Smooth muscle cell (in vitro differentiated cells): Measurements from ENCODE around the gene KRTAP5-1. TPM values are rescaled to one million over a fixed set of nuclear protein-coding genes. Genes with fewer than 3 reads are reported as not detected.

ENCODE experiments used
- DNase-seq: peaks from one replicate; lab custom pipeline; 2025; ENCODE audit not compliant: unreplicated experiment; lab: John Stamatoyannopoulos, UW
- H2AFZ ChIP-seq: fragments of 200-600 bp; sonication (generic); 2 replicates; pipeline ENCODE4 v1.6.0; 2016; ENCODE audit warnings: antibody characterized with exemption, low read depth, mild to moderate bottlenecking
- H3F3A ChIP-seq: fragments of 200-600 bp; sonication (generic); 2 replicates; pipeline ENCODE4 v1.6.0; 2017; ENCODE audit warnings: antibody characterized with exemption, low read depth
- H3K27ac ChIP-seq: fragments of 200-600 bp; sonication (generic); 2 replicates; pipeline ENCODE4 v1.5.1; 2016; ENCODE audit warnings: low read depth, mild to moderate bottlenecking
- H3K27me3 ChIP-seq: fragments of 200-600 bp; sonication (generic); 2 replicates; pipeline ENCODE4 v1.6.1; 2016; ENCODE audit warnings: low read depth, mild to moderate bottlenecking
- H3K36me3 ChIP-seq: fragments of 200-600 bp; sonication (generic); 2 replicates; pipeline ENCODE4 v1.5.1; 2016; ENCODE audit warnings: low read depth
- H3K4me1 ChIP-seq: fragments of 200-600 bp; sonication (generic); 2 replicates; pipeline ENCODE4 v1.5.1; 2016; ENCODE audit warnings: low read depth
- H3K4me2 ChIP-seq: fragments of 200-600 bp; sonication (generic); 2 replicates; pipeline ENCODE4 v1.6.0; 2016; ENCODE audit warnings: mild to moderate bottlenecking
- H3K4me3 ChIP-seq: fragments of 200-600 bp; sonication (generic); 2 replicates; pipeline ENCODE4 v1.5.1; 2016; ENCODE audit warnings: mild to moderate bottlenecking
- H3K79me2 ChIP-seq: fragments of 200-600 bp; sonication (generic); 2 replicates; pipeline ENCODE4 v1.6.0; 2016; ENCODE audit warnings: low read depth, mild to moderate bottlenecking
- H3K9ac ChIP-seq: fragments of 200-600 bp; sonication (generic); 2 replicates; pipeline ENCODE4 v1.6.0; 2016; ENCODE audit warnings: low read depth
- H3K9me3 ChIP-seq: fragments of 200-600 bp; sonication (generic); replicated peaks from 2 replicates; pipeline ENCODE4 v1.5.1; 2016; ENCODE audit warnings: low read depth
- H4K20me1 ChIP-seq: fragments of 200-600 bp; sonication (generic); 2 replicates; pipeline ENCODE4 v1.6.0; 2016; ENCODE audit warnings: low read depth
- WGBS: methylation state at CpG from one replicate; pipeline ENCODE4 v1.1.7; 2016; ENCODE audit warnings: low lambda C conversion rate; 5-methylcytosine and 5-hydroxymethylcytosine counted together
- polyA plus RNA-seq: library from polyadenylated mRNA; unstranded; fragments of >200 nt; fragmentation: Nextera tagmentation; extraction: Ambion mirVana; gene quantifications from 2 replicates; pipeline ENCODE4 v1.2.1, GENCODE V29; 2016
- total RNA-seq: library from RNA; depleted of rRNA; stranded (reverse); fragments of >200 nt; gene quantifications from 2 replicates; pipeline ENCODE4 v1.2.3, GENCODE V29; 2014
- TF ChIP-seq, protein P1 (sequence below): fragments of 200-600 bp; sonication (generic); IDR thresholded peaks from 2 replicates; pipeline ENCODE4 v1.5.1; 2017; ENCODE audit warnings: borderline replicate concordance, mild to moderate bottlenecking, antibody characterized with exemption; ENCODE audit not compliant: insufficient read depth, poor library complexity, severe bottlenecking

The KRTAP5-1 gene
- total and polyA plus RNA-seq, 2 experiments from 2014 or later: not detected

DNA sequence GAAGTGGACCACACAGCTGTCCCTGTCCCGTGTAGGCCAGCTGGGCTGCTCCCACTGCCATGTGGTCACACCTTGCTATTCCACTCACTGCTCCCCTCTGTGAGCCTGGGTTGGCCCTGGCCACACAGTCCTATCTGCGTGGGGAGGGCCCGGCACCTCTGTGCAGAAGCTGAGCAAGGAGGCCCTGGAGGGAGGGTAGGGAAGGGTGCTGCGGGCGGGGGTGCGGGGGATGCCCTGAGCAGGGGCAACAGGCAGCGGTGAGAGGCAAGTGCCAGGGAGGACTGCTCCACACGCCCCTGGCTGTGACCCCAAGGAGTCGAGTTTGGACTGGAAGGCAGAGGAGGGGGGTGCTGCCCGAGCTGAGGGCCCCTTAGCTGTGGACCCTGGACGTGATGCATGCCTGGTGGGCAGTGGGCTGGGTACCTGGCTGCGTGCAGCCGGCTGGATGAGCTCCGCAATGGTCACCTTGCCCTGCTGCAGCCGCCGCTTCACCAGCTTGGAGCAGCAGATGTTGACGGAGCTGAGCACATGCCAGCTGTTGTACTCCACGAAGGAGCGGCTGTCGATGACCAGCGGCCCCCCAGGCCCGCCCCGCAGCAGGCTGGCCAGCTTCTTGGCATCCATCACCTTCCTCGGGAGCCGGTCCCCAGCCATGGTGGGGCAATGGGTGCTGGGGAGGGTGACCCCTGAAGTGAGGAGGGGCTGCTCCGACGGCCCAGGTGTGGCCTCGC, 19.7 kb downstream of the KRTAP5-1 start:
- no peak overlapping the region for H3K4me2 ChIP-seq
- no peak for DNase-seq
- WGBS: 92% methylated on average over 27 of the region's 28 CpGs

DNA sequence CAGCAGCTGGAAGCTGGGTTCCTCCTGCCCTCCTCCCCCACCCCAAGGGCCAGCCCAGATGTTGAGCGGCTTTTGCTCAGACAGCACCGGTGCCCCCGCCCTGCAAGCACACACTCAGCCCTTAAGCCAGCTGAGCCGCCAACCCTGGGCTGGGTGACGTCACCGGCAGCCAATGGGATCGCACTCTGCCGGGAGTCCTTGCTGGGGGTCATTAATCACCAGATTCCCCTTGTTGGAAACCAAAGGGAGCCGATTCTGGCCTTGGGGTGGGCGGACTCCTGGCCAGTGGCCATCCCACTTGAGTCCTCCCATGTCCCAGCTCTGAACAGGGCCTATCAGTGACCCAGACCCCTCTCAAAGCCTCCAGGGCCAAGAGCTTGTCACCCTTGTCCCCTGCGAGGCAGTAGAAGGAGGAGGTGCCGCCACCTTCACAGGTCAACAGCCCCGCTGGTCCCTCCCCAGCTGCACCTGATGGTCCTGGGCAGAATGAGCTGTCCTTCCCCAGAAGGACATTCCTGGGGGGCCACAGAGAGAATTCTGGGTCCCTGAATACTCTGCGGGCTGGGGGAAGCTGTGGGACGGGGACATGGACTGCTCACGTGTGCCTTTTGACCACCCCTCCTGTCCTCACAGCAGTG, 20.4 kb downstream of the KRTAP5-1 start:
- H3K4me2 ChIP-seq: peak overlapping the region; percentile 38
- no peaks in the 10 kb centered on the region for H3K27me3 ChIP-seq
- no peaks in the 10 kb centered on the region for H3F3A ChIP-seq
- peaks cover 100% of the 10 kb centered on the region for H4K20me1 ChIP-seq
- no peaks in the 10 kb centered on the region for H3K9me3 ChIP-seq
- no peaks in the 10 kb centered on the region for H3K36me3 ChIP-seq
- H3K79me2 ChIP-seq: no peaks in the 10 kb centered on the region
- H3K9ac ChIP-seq: no peak overlapping the region
- no peak overlapping the region for H2AFZ ChIP-seq
- DNase-seq: peak; percentile 41
- no peak overlapping the region for H3K4me3 ChIP-seq
- TF ChIP-seq, protein P1, sequence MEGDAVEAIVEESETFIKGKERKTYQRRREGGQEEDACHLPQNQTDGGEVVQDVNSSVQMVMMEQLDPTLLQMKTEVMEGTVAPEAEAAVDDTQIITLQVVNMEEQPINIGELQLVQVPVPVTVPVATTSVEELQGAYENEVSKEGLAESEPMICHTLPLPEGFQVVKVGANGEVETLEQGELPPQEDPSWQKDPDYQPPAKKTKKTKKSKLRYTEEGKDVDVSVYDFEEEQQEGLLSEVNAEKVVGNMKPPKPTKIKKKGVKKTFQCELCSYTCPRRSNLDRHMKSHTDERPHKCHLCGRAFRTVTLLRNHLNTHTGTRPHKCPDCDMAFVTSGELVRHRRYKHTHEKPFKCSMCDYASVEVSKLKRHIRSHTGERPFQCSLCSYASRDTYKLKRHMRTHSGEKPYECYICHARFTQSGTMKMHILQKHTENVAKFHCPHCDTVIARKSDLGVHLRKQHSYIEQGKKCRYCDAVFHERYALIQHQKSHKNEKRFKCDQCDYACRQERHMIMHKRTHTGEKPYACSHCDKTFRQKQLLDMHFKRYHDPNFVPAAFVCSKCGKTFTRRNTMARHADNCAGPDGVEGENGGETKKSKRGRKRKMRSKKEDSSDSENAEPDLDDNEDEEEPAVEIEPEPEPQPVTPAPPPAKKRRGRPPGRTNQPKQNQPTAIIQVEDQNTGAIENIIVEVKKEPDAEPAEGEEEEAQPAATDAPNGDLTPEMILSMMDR: no peak
- no peak overlapping the region for H3K27ac ChIP-seq
- no peaks in the 10 kb centered on the region for H3K4me1 ChIP-seq
- WGBS: 39% methylated on average over 16 of the region's 16 CpGs

More for the DNA sequence above, 19.7 kb downstream of the KRTAP5-1 start:
- Histone ChIP-seq H3K9ac (no peak overlapping the region), H3K27me3 (no peaks in the 10 kb centered on the region), H3K36me3 (no peaks in the 10 kb centered on the region), H3F3A (no peaks in the 10 kb centered on the region), H4K20me1 (peaks cover 100% of the 10 kb centered on the region), H3K27ac (no peak overlapping the region), H2AFZ (no peak overlapping the region), H3K79me2 (no peaks in the 10 kb centered on the region), H3K4me3 (no peak overlapping the region), H3K4me1 (no peaks in the 10 kb centered on the region), H3K9me3 (no peaks in the 10 kb centered on the region)
- TF ChIP-seq, protein P1: no peak

DNA sequence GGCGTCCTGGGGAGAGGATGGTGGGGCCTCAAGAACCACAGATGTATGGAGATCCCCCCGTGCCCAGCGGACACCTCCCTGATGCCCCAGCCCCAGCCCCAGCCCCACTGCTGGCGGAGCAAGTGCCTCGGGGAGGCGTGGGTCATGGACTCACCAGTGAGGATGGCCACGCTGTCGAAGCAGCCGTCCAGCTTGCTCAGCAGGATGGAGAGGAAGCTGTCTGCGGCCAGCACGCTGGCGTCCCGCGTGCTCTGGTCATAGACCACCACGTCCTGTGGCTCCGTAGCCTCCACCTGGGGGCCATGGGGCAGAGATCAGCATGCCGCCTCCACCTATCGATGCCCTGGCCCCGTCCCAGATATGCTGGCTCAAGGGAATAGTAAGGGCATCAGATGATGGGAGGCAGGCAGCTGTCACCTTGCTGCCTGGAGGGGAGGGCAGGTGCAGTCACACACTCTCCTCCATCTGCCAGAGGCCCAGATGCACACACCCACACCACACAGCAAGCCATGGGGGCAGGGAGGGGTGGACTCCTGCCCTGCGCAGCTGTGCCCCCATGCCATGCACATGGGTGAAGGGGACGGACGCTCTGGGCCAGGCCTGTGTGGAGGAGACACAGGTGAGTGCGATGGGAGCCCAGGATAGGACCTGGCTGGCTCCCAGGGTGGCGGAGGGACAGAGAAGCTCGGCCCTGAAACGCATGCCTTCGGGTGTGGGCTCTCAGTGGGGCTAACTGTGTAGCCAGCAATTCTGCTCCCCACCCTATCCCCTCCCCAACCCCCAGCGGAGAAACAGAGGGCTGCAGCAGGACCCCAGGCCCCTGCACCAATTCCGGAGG, 21.2 kb downstream of the KRTAP5-1 start:
- H3K9me3 ChIP-seq: no peaks in the 10 kb centered on the region
- H4K20me1 ChIP-seq: peaks cover 100% of the 10 kb centered on the region
- no peak overlapping the region for H3K4me2 ChIP-seq
- TF ChIP-seq, protein P1: no peak
- H3K4me1 ChIP-seq: peaks cover 4% of the 10 kb centered on the region
- no peaks in the 10 kb centered on the region for H3K79me2 ChIP-seq
- no peak for DNase-seq
- H3K27me3 ChIP-seq: no peaks in the 10 kb centered on the region
- H3K4me3 ChIP-seq: no peak overlapping the region
- 85% methylated on average over 27 of the region's 29 CpGs for WGBS
- H3K36me3 ChIP-seq: no peaks in the 10 kb centered on the region
- H3K27ac ChIP-seq: no peak overlapping the region
- H3K9ac ChIP-seq: no peak overlapping the region
- no peak overlapping the region for H2AFZ ChIP-seq
- H3F3A ChIP-seq: no peaks in the 10 kb centered on the region
